Adrenal gland (tissue), 5 donors: ENCODE results near the gene CFTR.

Source experiments
- CTCF ChIP-seq, 6 experiments: fragments of 450-650 bp in 4 of 6; fragments of 200-600 bp in 2 of 6; sonication (generic) in 1 of 6; IDR thresholded peaks; 1 replicate in 5 of 6; 2 replicates in 1 of 6; pipeline versions ENCODE4 v1.5.1 to v1.8.0; 2016 to 2021; ENCODE audit warnings: antibody characterized with exemption in 6 of 6, mild to moderate bottlenecking in 2 of 6, moderate library complexity in 1 of 6
- POLR2A ChIP-seq, 2 donors: fragments of 450-650 bp; IDR thresholded peaks; one replicate each; pipeline ENCODE4 v1.6.1; 2017; ENCODE audit warnings: antibody characterized with exemption in 2 of 2, mild to moderate bottlenecking in 2 of 2, moderate library complexity in 1 of 2
- donor health status: DM: no; HTN: no; CAD: no.

GRCh38 chr7:117630907-117631564 is 151.2 kb downstream of the CFTR start:
- TF ChIP-seq CTCF (IDR thresholded peaks at IDR 0.05), result no peak
- TF ChIP-seq POLR2A (IDR thresholded peaks at IDR 0.05), result no peak
